Left colon (tissue), 2 donors: Measurements from ENCODE around the gene CCN2. TPM values are rescaled to one million over a fixed set of nuclear protein-coding genes. Genes with fewer than 3 reads are reported as not detected.
"Not testable (repeated sequence)": the region's sequence is repeated elsewhere in the genome, so short reads cannot be mapped to it uniquely, and the experiment has no call there.

Experiments used
- ATAC-seq: fragments of 200-7000 bp; cut with Tn5 transposase; one replicate; pipeline ENCODE4 v1.9.1; 2020; ENCODE audit warnings: mild to moderate bottlenecking, moderate library complexity
- DNase-seq, 2 donors: peaks; one replicate each; pipeline ENCODE4 v3.0.0-alpha.2; 2020
- intact Hi-C, 2 donors: fragments of 100-400 bp; cut with DNase I in 1 of 2; cut with micrococcal nuclease in 1 of 2; formaldehyde crosslinking; loops; one replicate each; pipeline versions ENCODE4 v1.11.2 to v1.14.0; 2022; cut with DNase I, micrococcal nuclease
- total RNA-seq, 2 donors: library from RNA; stranded (reverse); fragmentation: NEBNext Ultra II Directional; extraction: Animal tissue kit (Norgen Biotek cat#: 25700); gene quantifications; one replicate each; pipeline ENCODE4 v1.2.1, GENCODE V29; 2021
- donor health status: DM: no; HTN: no; CAD: no.
- donor health status: DM: yes; HTN: yes; CAD: no.

Gene CCN2
- total RNA-seq, 2 donors from 2014 or later, result 34.4 to 37.8 TPM

GRCh38 chr6:131917763-131918649 lies 33.2 kb downstream of the CCN2 start:
- intact Hi-C loops, result loop anchor here in 1 of 2 donors (5.0 to 10.0 kb wide), 2 partner anchors 244 to 367 kb away; no protein-coding TSS in a partner anchor
- DNase-seq (no peak), ATAC-seq (no peak)

GRCh38 chr6:131917318-131917717 lies 33.9 kb downstream of the CCN2 start:
- ATAC-seq (no peak), DNase-seq (no peak)
- intact Hi-C loops, result loop anchor here in 1 of 2 donors (5.0 to 10.0 kb wide), 2 partner anchors 245 to 367 kb away; no protein-coding TSS in a partner anchor

GRCh38 chr6:131916847-131917246 lies 34.3 kb downstream of the CCN2 start:
- DNase-seq (no peak), ATAC-seq (no peak)
- intact Hi-C loops, result loop anchor here in 1 of 2 donors (5.0 to 10.0 kb wide), 2 partner anchors 245 to 368 kb away; no protein-coding TSS in a partner anchor

GRCh38 chr6:131916091-131916796 lies 34.9 kb downstream of the CCN2 start:
- DNase-seq, ATAC-seq: not testable (repeated sequence)
- intact Hi-C loops, result loop anchor here in 1 of 2 donors (5.0 to 10.0 kb wide), 2 partner anchors 246 to 369 kb away; no protein-coding TSS in a partner anchor

GRCh38 chr6:131914967-131915751 lies 36.0 kb downstream of the CCN2 start:
- peak; percentile 77 for ATAC-seq
- peak; percentile 46 to 72 for DNase-seq
- intact Hi-C loops, result loop anchor here in 1 of 2 donors (5.0 to 10.0 kb wide), 4 partner anchors 133 to 370 kb away; no protein-coding TSS in a partner anchor

GRCh38 chr6:131914234-131914633 lies 36.9 kb downstream of the CCN2 start:
- intact Hi-C loops, result loop anchor here in 1 of 2 donors (5.0 to 10.0 kb wide), 3 partner anchors 132 to 371 kb away; no protein-coding TSS in a partner anchor
- no peak for DNase-seq

GRCh38 chr6:131911951-131912350 lies 39.2 kb downstream of the CCN2 start:
- no peak for ATAC-seq
- DNase-seq, result no peak
- intact Hi-C loops, result loop anchor here in 1 of 2 donors (5.0 to 10.0 kb wide), 3 partner anchors 130 to 373 kb away; no protein-coding TSS in a partner anchor

More at GRCh38 chr6:131914234-131914633, 36.9 kb downstream of the CCN2 start:
- no peak for ATAC-seq

- intact Hi-C loops, result loop anchor here in 1 of 2 donors (5.0 to 10.0 kb wide), 3 partner anchors 129 to 374 kb away; no protein-coding TSS in a partner anchor
- DNase-seq (no peak), ATAC-seq (peak; percentile 51)
These were observed 40.2 kb downstream of the CCN2 start for GRCh38 chr6:131910956-131911355.

- intact Hi-C loops, result loop anchor here in 1 of 2 donors (5.0 to 10.0 kb wide), 3 partner anchors 128 to 375 kb away; no protein-coding TSS in a partner anchor
- DNase-seq (no peak), ATAC-seq (no peak)
These were observed 41.0 kb downstream of the CCN2 start for GRCh38 chr6:131910219-131910589.

GRCh38 chr6:131909408-131910218 lies 41.6 kb downstream of the CCN2 start:
- intact Hi-C loops, result loop anchor here in 1 of 2 donors (5.0 to 10.0 kb wide), 3 partner anchors 127 to 375 kb away; no protein-coding TSS in a partner anchor
- DNase-seq (peak; percentile 67 to 89), ATAC-seq (peak; percentile 92)

- ATAC-seq, DNase-seq, intact Hi-C loops: not testable (repeated sequence)
These were observed 42.4 kb downstream of the CCN2 start for GRCh38 chr6:131908787-131909186.

- ATAC-seq, DNase-seq, intact Hi-C loops: not testable (repeated sequence)
These were observed 47.4 kb downstream of the CCN2 start for GRCh38 chr6:131903734-131904133.

GRCh38 chr6:131901326-131901873 lies 49.8 kb downstream of the CCN2 start:
- intact Hi-C loops, ATAC-seq, DNase-seq: not testable (repeated sequence)

GRCh38 chr6:131900231-131900630 lies 50.9 kb downstream of the CCN2 start:
- ATAC-seq, result peak; percentile 20
- intact Hi-C loops, result no loop called here
- DNase-seq, result no peak

- ATAC-seq, result no peak
- intact Hi-C loops, result no loop called here
- no peak for DNase-seq
These were observed 52.5 kb downstream of the CCN2 start for GRCh38 chr6:131898718-131899117.
